Spleen (tissue), 7 donors: Measurements from ENCODE around the gene EFNA5.

ENCODE experiments used
- POLR2A ChIP-seq, 3 donors: fragments of 450-650 bp; IDR thresholded peaks; one replicate each; pipeline ENCODE4 v1.5.1; 2017; ENCODE audit warnings: antibody characterized with exemption in 3 of 3, mild to moderate bottlenecking in 1 of 3
- TF ChIP-seq, protein P1 (sequence below), 11 experiments: fragments of 200-600 bp in 7 of 11; fragments of 450-650 bp in 4 of 11; sonication (generic) in 4 of 11; IDR thresholded peaks in 8 of 11; conservative IDR thresholded peaks in 3 of 11; 1 replicate in 7 of 11; 2 replicates in 4 of 11; pipeline versions ENCODE4 v1.4.0 to v1.8.0; 2016 to 2021; ENCODE audit warnings: antibody characterized with exemption in 11 of 11, inconsistent platforms in 4 of 11, mild to moderate bottlenecking in 1 of 11
- donor health status: DM: no; HTN: no; CAD: no; lungs with moderate emphysema.
- donor health status: DM: no; HTN: no; CAD: no.
- donor health status: DM: no; HTN: no; CAD: no.

DNA sequence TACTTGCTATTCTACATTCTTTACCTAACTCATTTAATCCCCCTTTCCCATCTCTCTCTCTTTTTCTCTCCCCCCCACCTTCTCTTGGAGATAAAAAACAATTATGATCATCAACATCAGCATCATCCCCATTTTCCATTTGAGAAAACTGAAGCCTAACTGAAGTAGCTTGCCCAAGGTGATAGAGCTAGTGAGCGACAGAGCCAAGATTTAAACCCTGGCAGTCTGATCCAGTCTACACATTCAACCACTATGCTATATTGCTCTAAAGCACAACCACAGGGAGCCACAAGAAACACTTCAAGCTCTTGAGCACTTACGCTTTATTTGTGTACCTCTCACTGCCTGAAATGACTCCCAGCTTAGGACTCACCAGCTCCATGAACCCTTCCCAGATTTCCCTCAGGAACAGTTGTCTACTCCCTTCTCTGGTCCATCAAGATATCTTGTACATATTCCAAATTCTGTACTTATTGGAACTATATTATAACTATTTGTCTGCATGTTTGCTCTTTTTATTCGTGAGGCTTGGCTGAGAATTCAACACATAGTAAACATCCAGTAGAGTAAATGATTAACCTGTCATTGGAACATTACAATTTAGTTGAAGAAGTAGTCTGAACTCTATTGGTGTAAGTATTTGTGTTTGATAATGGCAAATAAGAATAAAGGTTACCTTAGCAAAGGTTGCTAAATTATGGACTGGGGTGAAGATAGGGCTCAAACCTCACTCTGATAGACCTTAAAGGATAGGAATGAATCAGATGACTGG is 164.8 kb downstream of the EFNA5 start:
- TF ChIP-seq, protein P1, sequence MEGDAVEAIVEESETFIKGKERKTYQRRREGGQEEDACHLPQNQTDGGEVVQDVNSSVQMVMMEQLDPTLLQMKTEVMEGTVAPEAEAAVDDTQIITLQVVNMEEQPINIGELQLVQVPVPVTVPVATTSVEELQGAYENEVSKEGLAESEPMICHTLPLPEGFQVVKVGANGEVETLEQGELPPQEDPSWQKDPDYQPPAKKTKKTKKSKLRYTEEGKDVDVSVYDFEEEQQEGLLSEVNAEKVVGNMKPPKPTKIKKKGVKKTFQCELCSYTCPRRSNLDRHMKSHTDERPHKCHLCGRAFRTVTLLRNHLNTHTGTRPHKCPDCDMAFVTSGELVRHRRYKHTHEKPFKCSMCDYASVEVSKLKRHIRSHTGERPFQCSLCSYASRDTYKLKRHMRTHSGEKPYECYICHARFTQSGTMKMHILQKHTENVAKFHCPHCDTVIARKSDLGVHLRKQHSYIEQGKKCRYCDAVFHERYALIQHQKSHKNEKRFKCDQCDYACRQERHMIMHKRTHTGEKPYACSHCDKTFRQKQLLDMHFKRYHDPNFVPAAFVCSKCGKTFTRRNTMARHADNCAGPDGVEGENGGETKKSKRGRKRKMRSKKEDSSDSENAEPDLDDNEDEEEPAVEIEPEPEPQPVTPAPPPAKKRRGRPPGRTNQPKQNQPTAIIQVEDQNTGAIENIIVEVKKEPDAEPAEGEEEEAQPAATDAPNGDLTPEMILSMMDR (IDR thresholded peaks at IDR 0.05 in 8 of 11, conservative IDR thresholded peaks at IDR 0.05 in 3 of 11) = no peak
- no peak for TF ChIP-seq POLR2A (IDR thresholded peaks at IDR 0.05)
